K562 (cell line): ENCODE data around the gene OR2W1. TPM values are rescaled to one million over a fixed set of nuclear protein-coding genes. Genes with fewer than 3 reads are reported as not detected.

Experiments used
- ATAC-seq: fragments of 200-7000 bp; cut with Tn5 transposase; 3 replicates; pipeline ENCODE4 v1.9.1; 2020; ENCODE audit warnings: moderate library complexity
- BruUV-seq: library from RNA; stranded (reverse); fragments of 400-500 nt; replicated peaks from 2 replicates; lab custom pipeline; 2021; lab: Mats Ljungman, UMichigan
- CTCF ChIA-PET: fragments of 300-600 bp; formaldehyde crosslinking; extraction: SDS; loops from one replicate; lab custom pipeline; 2021; ENCODE audit warnings: low intra/inter-chr PET ratio; lab: Yijun Ruan, JAX
- POLR2A ChIA-PET: fragments of 300-600, 350-650 bp; sonication (Branson Sonifier 250); formaldehyde crosslinking; extraction: SDS; loops from one replicate; lab custom pipeline; 2021; ENCODE audit warnings: antibody characterized with exemption, inconsistent platforms; lab: Yijun Ruan, JAX
- DNase-seq, 4 experiments: peaks; one replicate each; pipeline versions ENCODE4 v3.0.0 to v3.0.0-alpha.2; 2011 to 2018; ENCODE audit warnings: low spot score in 3 of 4, mixed read lengths in 3 of 4; ENCODE audit errors: extremely low read depth in 1 of 4
- FAIRE-seq: peaks from 2 replicates; lab custom pipeline; 2011; peaks lifted over from hg19 to GRCh38; lab: Jason Lieb, UNC
- H2AFZ ChIP-seq: 2 replicates; pipeline ENCODE4 v1.6.0; 2011; ENCODE audit warnings: low read depth, low read length, control low read depth, inconsistent platforms
- H3K27ac ChIP-seq: fragments of 200-600 bp; 3 replicates; pipeline ENCODE4 v1.8.0; 2011; ENCODE audit warnings: low read depth, mild to moderate bottlenecking, control low read depth, inconsistent platforms, low read length, moderate library complexity, mixed read lengths; ENCODE audit errors: extremely low read depth
- H3K27me3 ChIP-seq, 2 experiments: fragments of 300-600 bp in 1 of 2; 2 replicates in 1 of 2; 3 replicates in 1 of 2; pipeline versions ENCODE4 v1.6.0 to v1.8.0; 2011; ENCODE audit warnings: inconsistent platforms in 2 of 2, low read length in 2 of 2, mild to moderate bottlenecking in 1 of 2, mixed read lengths in 1 of 2, moderate library complexity in 1 of 2; ENCODE audit not compliant: control insufficient read depth in 2 of 2, insufficient read depth in 2 of 2
- H3K36me3 ChIP-seq: fragments of 300-600 bp; 3 replicates; pipeline ENCODE4 v1.8.0; 2011; ENCODE audit warnings: mild to moderate bottlenecking, low read length, inconsistent platforms; ENCODE audit not compliant: control insufficient read depth, insufficient read depth
- H3K4me1 ChIP-seq, 2 experiments: fragments of 200-600 bp in 1 of 2; replicated peaks in 1 of 2; 2 replicates in 1 of 2; 3 replicates in 1 of 2; pipeline versions ENCODE4 v1.5.1 to v1.8.0; 2011; ENCODE audit warnings: inconsistent platforms in 2 of 2, low read length in 2 of 2, mild to moderate bottlenecking in 1 of 2, mixed read lengths in 1 of 2, moderate library complexity in 1 of 2; ENCODE audit not compliant: control insufficient read depth in 2 of 2, insufficient read depth in 2 of 2
- H3K4me2 ChIP-seq: 2 replicates; pipeline ENCODE4 v1.6.1; 2011; ENCODE audit warnings: low read length, control low read depth, inconsistent platforms, mixed read lengths; ENCODE audit not compliant: insufficient read depth
- H3K4me3 ChIP-seq: fragments of 200-600 bp; sonication (generic), shearing (Covaris generic); 2 replicates; pipeline ENCODE4 v1.5.1; 2016; ENCODE audit warnings: control low read depth, inconsistent platforms
- H3K79me2 ChIP-seq: fragments of 200-600 bp; 3 replicates; pipeline ENCODE4 v1.8.0; 2011; ENCODE audit warnings: low read length, inconsistent platforms; ENCODE audit not compliant: control insufficient read depth, insufficient read depth
- H3K9ac ChIP-seq, 2 experiments: 2 replicates each; pipeline versions ENCODE4 v1.6.0 to v1.6.1; 2011; ENCODE audit warnings: low read depth in 2 of 2, low read length in 2 of 2, control low read depth in 1 of 2, inconsistent platforms in 1 of 2, mild to moderate bottlenecking in 1 of 2, mixed read lengths in 1 of 2; ENCODE audit not compliant: insufficient read depth in 1 of 2
- H3K9me1 ChIP-seq: one replicate; pipeline ENCODE4 v1.6.0; 2011; ENCODE audit warnings: inconsistent platforms, mild to moderate bottlenecking, low read length, moderate library complexity; ENCODE audit not compliant: control insufficient read depth, insufficient read depth
- H3K9me3 ChIP-seq: replicated peaks from 2 replicates; pipeline ENCODE4 v1.5.1; 2011; ENCODE audit warnings: low read depth, low read length, inconsistent platforms; ENCODE audit not compliant: control insufficient read depth, insufficient read depth
- H4K20me1 ChIP-seq: replicated peaks from 2 replicates; pipeline ENCODE4 v1.6.1; 2011; ENCODE audit warnings: low read length, inconsistent platforms, mixed read lengths; ENCODE audit not compliant: control insufficient read depth, insufficient read depth
- ARNT ChIP-seq, 2 experiments: fragments of 450-650 bp; IDR thresholded peaks; 2 replicates each; pipeline ENCODE4 v1.6.1; 2016; ENCODE audit warnings: mild to moderate bottlenecking in 1 of 2
- CEBPG ChIP-seq, 3 experiments: fragments of 200-800 bp in 1 of 3; sonication (Bioruptor generic) in 1 of 3; sonication (generic) in 1 of 3; formaldehyde crosslinking in 1 of 3; IDR thresholded peaks in 2 of 3; conservative IDR thresholded peaks in 1 of 3; 2 replicates each; pipeline versions ENCODE4 v1.6.1 to v1.8.0; 2016 to 2022; ENCODE audit warnings: missing compliant biosample characterization in 2 of 3, missing genetic modification characterization in 2 of 3, mild to moderate bottlenecking in 1 of 3, missing genetic modification reagents in 1 of 3
- CREB1 ChIP-seq, 2 experiments: sonication (generic) in 1 of 2; formaldehyde crosslinking in 1 of 2; IDR thresholded peaks; 2 replicates each; pipeline versions ENCODE4 v1.6.1 to v1.8.0; 2012 to 2022; ENCODE audit warnings: inconsistent platforms in 1 of 2, mild to moderate bottlenecking in 1 of 2, missing genetic modification reagents in 1 of 2, moderate library complexity in 1 of 2
- EHMT2 ChIP-seq: fragments of 450-650 bp; IDR thresholded peaks from 2 replicates; pipeline ENCODE4 v1.6.1; 2018; ENCODE audit warnings: antibody characterized with exemption
- FOXM1 ChIP-seq, 2 experiments: fragments of 450-650 bp in 1 of 2; sonication (generic) in 1 of 2; formaldehyde crosslinking in 1 of 2; IDR thresholded peaks; 2 replicates each; pipeline versions ENCODE4 v1.6.1 to v1.9.0; 2017 to 2022; ENCODE audit warnings: low read depth in 2 of 2, mild to moderate bottlenecking in 2 of 2, missing genetic modification reagents in 1 of 2, moderate library complexity in 1 of 2
- KDM5B ChIP-seq: fragments of 200-600 bp; sonication (generic); IDR thresholded peaks from 2 replicates; pipeline ENCODE4 v1.6.1; 2012; ENCODE audit warnings: low read depth, mild to moderate bottlenecking, moderate library complexity, low read length, control low read depth, inconsistent platforms; ENCODE audit not compliant: insufficient replicate concordance
- MAZ ChIP-seq, 2 experiments: fragments of 450-650 bp in 1 of 2; sonication (generic) in 1 of 2; formaldehyde crosslinking; IDR thresholded peaks in 1 of 2; conservative IDR thresholded peaks in 1 of 2; 2 replicates each; pipeline versions ENCODE4 v1.4.0 to v1.5.0; 2020; ENCODE audit warnings: mild to moderate bottlenecking in 1 of 2, missing genetic modification reagents in 1 of 2
- NFIC ChIP-seq: fragments of 450-650 bp; IDR thresholded peaks from 2 replicates; pipeline ENCODE4 v1.6.1; 2017; ENCODE audit warnings: mild to moderate bottlenecking, inconsistent platforms
- NR2C1 ChIP-seq, 2 experiments: fragments of 450-650 bp; IDR thresholded peaks; 2 replicates each; pipeline ENCODE4 v1.6.1; 2017; ENCODE audit warnings: mild to moderate bottlenecking in 2 of 2, antibody characterized with exemption in 1 of 2, inconsistent platforms in 1 of 2, missing compliant biosample characterization in 1 of 2, missing genetic modification characterization in 1 of 2
- PCBP1 ChIP-seq: fragments of 200-400 bp; formaldehyde crosslinking; IDR thresholded peaks from 2 replicates; pipeline ENCODE4 v1.6.1; 2018; ENCODE audit warnings: mild to moderate bottlenecking, low read depth, low read length; ENCODE audit not compliant: poor library complexity, severe bottlenecking
- RBFOX2 ChIP-seq: fragments of 200-400 bp; formaldehyde crosslinking; IDR thresholded peaks from 2 replicates; pipeline ENCODE4 v1.6.1; 2017; ENCODE audit warnings: low read depth, mild to moderate bottlenecking, low read length, moderate library complexity
- RNF2 ChIP-seq: sonication (generic); IDR thresholded peaks from 2 replicates; pipeline ENCODE4 v1.6.1; 2016
- RUNX1 ChIP-seq: sonication (generic); IDR thresholded peaks from 2 replicates; pipeline ENCODE4 v1.6.1; 2016; ENCODE audit warnings: antibody characterized with exemption, low read depth
- SIN3B ChIP-seq: fragments of 450-650 bp; IDR thresholded peaks from 2 replicates; pipeline ENCODE4 v1.6.1; 2017; ENCODE audit warnings: low read depth, mild to moderate bottlenecking, moderate library complexity
- TBL1XR1 ChIP-seq, 2 experiments: IDR thresholded peaks; 2 replicates each; pipeline ENCODE4 v1.6.1; 2012; ENCODE audit warnings: improper control_type of control experiment in 2 of 2, low read length in 2 of 2, mild to moderate bottlenecking in 1 of 2
- ZC3H4 ChIP-seq: sonication (generic); formaldehyde crosslinking; IDR thresholded peaks from 2 replicates; pipeline ENCODE4 v1.9.0; 2021; ENCODE audit warnings: missing genetic modification reagents, borderline replicate concordance
- ZNF263 ChIP-seq: sonication (generic); formaldehyde crosslinking; IDR thresholded peaks from 2 replicates; pipeline ENCODE4 v1.8.0; 2022; ENCODE audit warnings: mild to moderate bottlenecking, missing genetic modification reagents, borderline replicate concordance
- ZNF41 ChIP-seq: fragments of 250-450 bp; sonication (Bioruptor Pico); conservative IDR thresholded peaks from 2 replicates; pipeline ENCODE4 v1.4.0; 2020; ENCODE audit warnings: mild to moderate bottlenecking
- ZNF449 ChIP-seq: fragments of 250-450 bp; sonication (Bioruptor Pico); IDR thresholded peaks from 2 replicates; pipeline ENCODE4 v1.8.0; 2022; ENCODE audit warnings: moderate library complexity, mild to moderate bottlenecking, inconsistent platforms
- WGBS: fragments of 100-300 bp; shearing (Covaris generic); methylation state at CpG from one replicate; pipeline ENCODE4 v1.1.6; 2016; ENCODE audit warnings: low coverage, mixed read lengths; ENCODE audit not compliant: insufficient coverage; ENCODE audit errors: missing lambda C conversion rate; 5-methylcytosine and 5-hydroxymethylcytosine counted together
- in situ Hi-C: fragments of 300-500 bp; cut with MboI; formaldehyde crosslinking; loops from 4 replicates; pipeline ENCODE4 v1.15.0; 2018; ENCODE audit warnings: inconsistent platforms, mixed read lengths
- intact Hi-C: fragments of 100-400 bp; cut with micrococcal nuclease; formaldehyde crosslinking; loops from 2 replicates; pipeline ENCODE4 v1.14.2; 2022
- polyA plus RNA-seq, 8 experiments: library from polyadenylated mRNA; depleted of rRNA in 4 of 8; stranded (reverse) in 5 of 8; unstranded in 3 of 8; fragments of >200 nt; fragmentation: Nextera tagmentation in 2 of 8; fragmentation: Illumina TruSeq in 1 of 8; extraction: Ambion mirVana in 2 of 8; extraction: Trizol in 1 of 8; gene quantifications; 2 replicates each; pipeline versions ENCODE4 v1.2.1 to v1.2.3, GENCODE V29; 2011 to 2014; ENCODE audit warnings: inconsistent platforms in 1 of 8, missing spikeins in 1 of 8
- total RNA-seq, 7 experiments: library from RNA; depleted of rRNA in 6 of 7; stranded (reverse); fragments of >200 nt in 6 of 7; fragmentation: Illumina TruSeq in 2 of 7; extraction: Trizol in 2 of 7; gene quantifications; 2 replicates each; pipeline versions ENCODE4 v1.2.1 to v1.2.3, GENCODE V29; 2011 to 2021; ENCODE audit warnings: low replicate concordance in 1 of 7

The OR2W1 gene
- total and polyA plus RNA-seq, 9 of the 15 experiments (the other 6 are each of a cell fraction or from before 2014, with no cell fraction given): not detected

GRCh38 chr6:29005183-29005885 is 39.6 kb downstream of the OR2W1 start, which contains the start of gene ZNF311:
TSS of gene ZNF311 (minus strand) at chr6:29005315. CDS start at chr6:29003954, 1,361 bp downstream.
- Histone ChIP-seq H3K4me2 (peak within 1 kb of the TSS; percentile 78), H3K4me3 (peak within 1 kb of the TSS; percentile 45), H3K27me3 (no peaks in the 10 kb centered on the region), H3K9me3 (no peaks in the 10 kb centered on the region), H3K79me2 (peaks cover 12% of the 10 kb centered on the region; the same call in 2 of the 3 replicates), H3K36me3 (peaks cover 19% of the 10 kb centered on the region), H3K27ac (peak within 1 kb of the TSS; percentile 70), H4K20me1 (no peaks in the 10 kb centered on the region), H3K9me1 (no peaks in the 10 kb centered on the region), H3K4me1 (peaks cover 10 to 20% of the 10 kb centered on the region in 2 experiments; a peak in 4 of 5 replicates), H2AFZ (peak within 1 kb of the TSS; percentile 86), H3K9ac (peak within 1 kb of the TSS; percentile 62)
- POLR2A ChIA-PET: interaction anchor here (0.6 to 1.6 kb wide), 11 partner anchors 9 to 194 kb away, joined by 3 to 11 read pairs (median 3); partner anchors contain the start of gene TRIM27
- FAIRE-seq: peak; percentile 94
- peak; percentile 61 to 97 (median 78) for DNase-seq
- ATAC-seq: peak; percentile 99
- intact Hi-C loops: no loop called here
- in situ Hi-C loops: no loop called here
- BruUV-seq: TSS peak; percentile 90
- WGBS: 3% methylated on average over 27 of the region's 29 CpGs
- CTCF ChIA-PET: interaction anchor here (0.7 to 1.1 kb wide), 2 partner anchors 13 to 24 kb away, joined by 3 to 4 read pairs; no protein-coding TSS in a partner anchor
- TF ChIP-seq RBFOX2: peak; percentile 91
- TF ChIP-seq EHMT2: peak; percentile 42; the same call in 1 of the 2 replicates
- 0 out of 2 replicates have a peak, but pooled peaks have one; percentile 28 for TF ChIP-seq CREB1 (IDR thresholded peaks at IDR 0.05)
- TF ChIP-seq CREB1 (CRISPR knock-in tag; IDR thresholded peaks at IDR 0.05): no peak; the same call in 1 of the 2 replicates
- peak; percentile 65 to 76; a peak in 1 of 4 replicates for TF ChIP-seq ARNT (IDR thresholded peaks at IDR 0.05)
- TF ChIP-seq RUNX1: no peak
- TF ChIP-seq RNF2: peak; percentile 61
- TF ChIP-seq NFIC: peak; percentile 42
- TF ChIP-seq ZNF449 (CRISPR knock-in tag): no peak
- TF ChIP-seq FOXM1 (IDR thresholded peaks at IDR 0.05; ENCODE audit: low read depth): peak; percentile 42; the same call in 1 of the 2 replicates
- TF ChIP-seq FOXM1 (CRISPR knock-in tag; IDR thresholded peaks at IDR 0.05; ENCODE audit: low read depth): no peak
- no peak for TF ChIP-seq PCBP1
- peak in 1 of 2 experiments; percentile 48; a peak in 3 of 4 replicates for TF ChIP-seq MAZ (CRISPR knock-in tag; conservative IDR thresholded peaks at IDR 0.05 in 1 of 2, IDR thresholded peaks at IDR 0.05 in 1 of 2)
- no peak for TF ChIP-seq CEBPG (CRISPR knock-in tag; IDR thresholded peaks at IDR 0.05)
- TF ChIP-seq CEBPG (tag; conservative IDR thresholded peaks at IDR 0.05 in 1 of 2, IDR thresholded peaks at IDR 0.05 in 1 of 2): no peak
- TF ChIP-seq TBL1XR1 (IDR thresholded peaks at IDR 0.05; ENCODE audit: low read length in 2 of 2): no peak; a peak in 1 of 4 replicates
- peak; percentile 15; the same call in 1 of the 2 replicates for TF ChIP-seq ZNF263
- peak; percentile 32; the same call in 1 of the 2 replicates for TF ChIP-seq NR2C1 (IDR thresholded peaks at IDR 0.05)
- TF ChIP-seq NR2C1 (tag; IDR thresholded peaks at IDR 0.05): no peak; the same call in 1 of the 2 replicates
- no peak for TF ChIP-seq ZNF41 (CRISPR knock-in tag)
- TF ChIP-seq SIN3B: peak; percentile 65; the same call in 1 of the 2 replicates
- TF ChIP-seq KDM5B: peak; percentile 65
- no peak for TF ChIP-seq ZC3H4 (CRISPR knock-in tag)
